Nephron progenitor cell (in vitro differentiated cells): ENCODE measurements around the gene PSMB2.
A peak's percentile ranks its signal among the peaks of the same experiment; 100 is the strongest.

Experiments used
- DNase-seq: peaks from one replicate; pipeline ENCODE4 v3.0.0; 2021
- H3K27ac Mint-ChIP-seq: 2 replicates; pipeline ENCODE4 v1.8.0; 2021; ENCODE audit warnings: mild to moderate bottlenecking, moderate library complexity, mixed read lengths
- H3K27me3 Mint-ChIP-seq: 2 replicates; pipeline ENCODE4 v1.8.0; 2021; ENCODE audit warnings: mild to moderate bottlenecking, low read depth, mixed read lengths; ENCODE audit not compliant: poor library complexity
- H3K36me3 Mint-ChIP-seq: 2 replicates; pipeline ENCODE4 v1.8.0; 2021; ENCODE audit warnings: low read depth, mixed read lengths
- H3K4me1 Mint-ChIP-seq: 2 replicates; pipeline ENCODE4 v1.8.0; 2021; ENCODE audit warnings: mixed read lengths
- H3K4me3 Mint-ChIP-seq: 2 replicates; pipeline ENCODE4 v1.8.0; 2021; ENCODE audit warnings: mild to moderate bottlenecking, moderate library complexity, mixed read lengths
- H3K9me3 Mint-ChIP-seq: 2 replicates; pipeline ENCODE4 v1.8.0; 2021; ENCODE audit warnings: mild to moderate bottlenecking, moderate library complexity, mixed read lengths
- TF ChIP-seq, protein P1 (sequence below): fragments of 200-600 bp; sonication (generic); IDR thresholded peaks from 2 replicates; pipeline ENCODE4 v1.5.0; 2021; ENCODE audit warnings: antibody characterized with exemption

PSMB2 gene

DNA sequence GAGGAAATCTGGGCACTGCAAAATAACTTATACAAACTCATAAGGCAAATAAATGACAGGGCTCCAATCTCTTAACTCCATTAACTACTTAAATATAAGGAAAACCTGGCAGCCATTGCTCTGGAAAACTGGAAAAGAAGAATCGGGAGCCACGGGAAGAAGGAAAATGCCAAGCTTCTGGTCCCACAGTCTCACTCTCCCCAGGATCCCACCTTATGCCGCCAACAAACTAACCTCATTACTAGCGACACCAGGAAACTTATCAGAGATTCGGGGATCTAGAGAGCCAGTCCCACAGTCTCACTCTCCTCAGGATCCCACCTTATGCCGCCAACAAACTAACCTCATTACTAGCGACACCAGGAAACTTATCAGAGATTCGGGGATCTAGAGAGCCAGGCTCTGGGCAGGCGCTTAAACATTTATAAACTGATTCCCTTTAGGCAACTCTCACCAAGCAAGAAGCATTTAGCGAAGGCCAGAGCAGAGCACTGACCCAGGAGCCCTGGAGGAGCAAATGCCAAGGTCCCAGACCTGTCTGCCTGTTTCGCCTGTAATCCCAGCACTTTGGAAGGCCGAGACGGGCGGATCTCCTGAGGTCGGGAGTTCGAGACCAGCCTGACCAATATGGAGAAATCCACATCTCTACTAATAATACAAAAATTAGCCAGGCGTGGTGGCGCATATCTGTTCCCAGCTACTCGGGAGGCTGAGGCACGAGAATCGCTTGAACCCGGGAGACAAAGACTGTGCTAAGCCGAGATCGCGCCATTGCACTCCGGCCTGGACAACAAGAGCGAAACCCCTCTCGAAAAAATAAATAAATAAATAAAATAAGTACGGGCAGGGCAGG lies 720 bp downstream of the PSMB2 start:
- peaks cover 25% of the 10 kb centered on the region for H3K4me1 Mint-ChIP-seq
- H3K4me3 Mint-ChIP-seq: peak overlapping the region; percentile 100
- peak; percentile 6 for DNase-seq
- TF ChIP-seq, protein P1, sequence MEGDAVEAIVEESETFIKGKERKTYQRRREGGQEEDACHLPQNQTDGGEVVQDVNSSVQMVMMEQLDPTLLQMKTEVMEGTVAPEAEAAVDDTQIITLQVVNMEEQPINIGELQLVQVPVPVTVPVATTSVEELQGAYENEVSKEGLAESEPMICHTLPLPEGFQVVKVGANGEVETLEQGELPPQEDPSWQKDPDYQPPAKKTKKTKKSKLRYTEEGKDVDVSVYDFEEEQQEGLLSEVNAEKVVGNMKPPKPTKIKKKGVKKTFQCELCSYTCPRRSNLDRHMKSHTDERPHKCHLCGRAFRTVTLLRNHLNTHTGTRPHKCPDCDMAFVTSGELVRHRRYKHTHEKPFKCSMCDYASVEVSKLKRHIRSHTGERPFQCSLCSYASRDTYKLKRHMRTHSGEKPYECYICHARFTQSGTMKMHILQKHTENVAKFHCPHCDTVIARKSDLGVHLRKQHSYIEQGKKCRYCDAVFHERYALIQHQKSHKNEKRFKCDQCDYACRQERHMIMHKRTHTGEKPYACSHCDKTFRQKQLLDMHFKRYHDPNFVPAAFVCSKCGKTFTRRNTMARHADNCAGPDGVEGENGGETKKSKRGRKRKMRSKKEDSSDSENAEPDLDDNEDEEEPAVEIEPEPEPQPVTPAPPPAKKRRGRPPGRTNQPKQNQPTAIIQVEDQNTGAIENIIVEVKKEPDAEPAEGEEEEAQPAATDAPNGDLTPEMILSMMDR: no peak
- H3K27ac Mint-ChIP-seq: peak overlapping the region; percentile 100
- H3K9me3 Mint-ChIP-seq: peaks cover 4% of the 10 kb centered on the region
- peaks cover 44% of the 10 kb centered on the region for H3K27me3 Mint-ChIP-seq
- H3K36me3 Mint-ChIP-seq: peaks cover 17% of the 10 kb centered on the region

DNA sequence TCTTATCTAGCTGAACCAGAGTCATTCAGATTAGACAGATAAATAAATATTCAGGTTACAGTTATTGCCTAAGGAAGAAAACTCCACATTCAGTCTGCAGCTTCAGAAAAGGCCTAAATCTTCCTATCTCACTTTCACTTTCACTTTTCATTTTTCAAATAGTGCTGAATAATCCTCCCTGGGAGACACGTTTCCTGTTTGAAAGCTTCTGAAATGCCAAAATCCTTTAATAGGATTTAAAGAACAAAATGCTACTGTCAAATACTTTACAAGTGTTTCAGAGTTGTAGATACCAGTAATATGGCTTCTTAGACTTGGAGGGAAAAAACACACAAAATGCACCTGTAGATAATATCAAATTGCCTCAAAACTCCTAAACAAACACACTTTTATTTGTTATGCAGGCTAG lies 3.9 kb downstream of the PSMB2 start:
- Mint-ChIP-seq H3K4me1 (peaks cover 25% of the 10 kb centered on the region), H3K36me3 (peaks cover 33% of the 10 kb centered on the region), H3K27ac (no peak overlapping the region), H3K4me3 (no peak overlapping the region), H3K9me3 (peaks cover 4% of the 10 kb centered on the region), H3K27me3 (peaks cover 12% of the 10 kb centered on the region)
- TF ChIP-seq, protein P1: no peak
- no peak for DNase-seq

DNA sequence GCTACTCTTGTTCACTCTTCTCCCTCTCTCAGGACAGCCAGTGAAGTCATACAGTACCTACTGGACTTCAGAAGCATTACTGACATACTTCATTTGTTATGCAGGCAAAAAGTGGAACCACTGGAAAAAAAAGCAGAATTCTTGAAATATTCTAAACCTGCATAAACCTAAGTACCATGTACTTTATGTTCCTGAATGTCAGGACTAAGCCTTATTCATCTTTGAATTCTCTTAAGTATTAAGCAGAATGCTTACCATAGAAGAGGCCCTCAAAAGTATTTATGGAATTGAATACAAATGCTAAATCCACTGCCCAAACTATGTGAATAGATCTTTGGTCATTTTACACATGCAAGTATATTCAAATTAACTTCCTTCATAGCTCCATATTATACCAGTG lies 7.8 kb downstream of the PSMB2 start:
- DNase-seq: no peak
- Mint-ChIP-seq H3K4me1 (peaks cover 4% of the 10 kb centered on the region), H3K9me3 (no peaks in the 10 kb centered on the region), H3K27me3 (no peaks in the 10 kb centered on the region), H3K27ac (no peak overlapping the region), H3K4me3 (no peak overlapping the region), H3K36me3 (peaks cover 60% of the 10 kb centered on the region)
- TF ChIP-seq, protein P1: no peak

DNA sequence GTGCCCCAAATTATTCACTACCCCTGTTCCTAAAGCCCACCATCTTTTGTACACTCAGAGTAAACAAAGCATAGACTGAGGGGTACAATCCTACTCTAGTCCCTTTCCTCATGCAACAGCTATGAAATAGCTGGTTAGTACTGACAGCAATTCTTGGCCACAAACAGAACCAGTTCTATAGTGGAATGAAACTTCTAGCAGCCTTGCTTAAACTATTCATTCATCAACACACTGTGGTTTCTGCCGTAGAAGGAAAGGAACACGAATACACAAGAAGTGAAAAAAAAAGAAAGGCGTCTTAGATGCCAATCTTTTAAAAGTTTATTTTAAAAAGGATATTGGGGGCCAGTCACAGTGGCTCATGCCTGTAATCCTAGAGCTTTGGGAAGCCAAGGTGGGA lies 9.9 kb downstream of the PSMB2 start:
- Mint-ChIP-seq H3K9me3 (no peaks in the 10 kb centered on the region), H3K36me3 (peaks cover 65% of the 10 kb centered on the region), H3K4me3 (no peak overlapping the region), H3K27me3 (no peaks in the 10 kb centered on the region), H3K27ac (no peak overlapping the region), H3K4me1 (no peaks in the 10 kb centered on the region)
- TF ChIP-seq, protein P1: no peak
- no peak for DNase-seq

DNA sequence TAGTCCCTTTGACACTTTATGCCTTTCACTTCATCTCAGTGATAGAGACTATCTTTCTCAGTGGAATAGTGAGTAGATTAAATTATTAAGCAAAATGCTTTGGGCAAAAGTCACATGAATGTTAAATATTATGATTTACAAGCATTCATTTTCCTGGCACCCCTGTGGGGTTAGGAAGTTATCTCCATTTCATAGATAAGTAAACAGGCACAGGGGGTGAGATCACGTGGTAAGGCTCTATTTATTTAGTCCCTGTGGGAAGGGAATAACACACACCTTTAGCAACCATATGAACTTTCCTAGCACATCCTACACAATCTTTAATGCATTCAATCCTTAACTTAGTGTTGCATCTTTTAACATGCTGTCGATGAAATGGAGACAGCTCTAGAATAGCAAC lies 12.3 kb downstream of the PSMB2 start:
- H3K27me3 Mint-ChIP-seq: no peaks in the 10 kb centered on the region
- H3K4me3 Mint-ChIP-seq: no peak overlapping the region
- no peak for DNase-seq
- no peak overlapping the region for H3K27ac Mint-ChIP-seq
- no peaks in the 10 kb centered on the region for H3K4me1 Mint-ChIP-seq
- H3K36me3 Mint-ChIP-seq: peaks cover 59% of the 10 kb centered on the region
- no peaks in the 10 kb centered on the region for H3K9me3 Mint-ChIP-seq
- TF ChIP-seq, protein P1: no peak

DNA sequence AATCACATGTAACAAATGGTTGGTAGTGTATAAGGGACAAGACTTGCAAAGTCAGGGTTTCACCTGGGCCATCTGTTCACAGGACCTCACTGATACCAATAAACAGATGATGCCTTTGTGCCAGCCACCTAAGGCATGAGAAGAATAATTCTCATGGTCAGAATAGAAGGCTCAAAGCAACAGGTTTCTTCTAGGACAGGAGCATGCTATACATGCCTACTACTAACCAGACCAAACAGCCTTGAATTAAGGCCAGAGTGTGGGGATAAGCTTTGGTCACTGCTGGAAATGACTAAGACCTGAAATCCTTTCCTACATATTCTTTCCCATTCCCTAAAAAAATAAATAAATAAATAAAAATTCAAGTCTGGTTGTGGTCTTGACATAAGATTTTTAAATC lies 17.5 kb downstream of the PSMB2 start:
- H3K27ac Mint-ChIP-seq: no peak overlapping the region
- H3K9me3 Mint-ChIP-seq: no peaks in the 10 kb centered on the region
- no peak overlapping the region for H3K4me3 Mint-ChIP-seq
- TF ChIP-seq, protein P1: no peak
- DNase-seq: no peak
- no peaks in the 10 kb centered on the region for H3K27me3 Mint-ChIP-seq
- peaks cover 25% of the 10 kb centered on the region for H3K36me3 Mint-ChIP-seq
- no peaks in the 10 kb centered on the region for H3K4me1 Mint-ChIP-seq
